ENCODE results near the gene CEP250.

The CEP250 gene

GRCh38 chr20:35478804-35479472, 23.5 kb downstream of the CEP250 start:
- H3K27ac ChIP-seq = no peak overlapping the region
- TF ChIP-seq, protein P1, sequence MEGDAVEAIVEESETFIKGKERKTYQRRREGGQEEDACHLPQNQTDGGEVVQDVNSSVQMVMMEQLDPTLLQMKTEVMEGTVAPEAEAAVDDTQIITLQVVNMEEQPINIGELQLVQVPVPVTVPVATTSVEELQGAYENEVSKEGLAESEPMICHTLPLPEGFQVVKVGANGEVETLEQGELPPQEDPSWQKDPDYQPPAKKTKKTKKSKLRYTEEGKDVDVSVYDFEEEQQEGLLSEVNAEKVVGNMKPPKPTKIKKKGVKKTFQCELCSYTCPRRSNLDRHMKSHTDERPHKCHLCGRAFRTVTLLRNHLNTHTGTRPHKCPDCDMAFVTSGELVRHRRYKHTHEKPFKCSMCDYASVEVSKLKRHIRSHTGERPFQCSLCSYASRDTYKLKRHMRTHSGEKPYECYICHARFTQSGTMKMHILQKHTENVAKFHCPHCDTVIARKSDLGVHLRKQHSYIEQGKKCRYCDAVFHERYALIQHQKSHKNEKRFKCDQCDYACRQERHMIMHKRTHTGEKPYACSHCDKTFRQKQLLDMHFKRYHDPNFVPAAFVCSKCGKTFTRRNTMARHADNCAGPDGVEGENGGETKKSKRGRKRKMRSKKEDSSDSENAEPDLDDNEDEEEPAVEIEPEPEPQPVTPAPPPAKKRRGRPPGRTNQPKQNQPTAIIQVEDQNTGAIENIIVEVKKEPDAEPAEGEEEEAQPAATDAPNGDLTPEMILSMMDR (IDR thresholded peaks at IDR 0.05) = peak; percentile 22; the same call in 1 of the 2 replicates
- no peak for TF ChIP-seq ZFX (IDR thresholded peaks at IDR 0.05; ENCODE audit: borderline replicate concordance)

GRCh38 chr20:35479798-35480197, 24.4 kb downstream of the CEP250 start:
- no peak overlapping the region for H3K27ac ChIP-seq
- no peak for TF ChIP-seq ZFX (IDR thresholded peaks at IDR 0.05; ENCODE audit: borderline replicate concordance)
- TF ChIP-seq, protein P1 (IDR thresholded peaks at IDR 0.05) = no peak

- H3K27ac ChIP-seq = no peak overlapping the region
- TF ChIP-seq ZFX (IDR thresholded peaks at IDR 0.05; ENCODE audit: borderline replicate concordance) = no peak
- TF ChIP-seq, protein P1 (IDR thresholded peaks at IDR 0.05) = no peak
Measured at GRCh38 chr20:35487479-35487878, 32.1 kb downstream of the CEP250 start.

DNA sequence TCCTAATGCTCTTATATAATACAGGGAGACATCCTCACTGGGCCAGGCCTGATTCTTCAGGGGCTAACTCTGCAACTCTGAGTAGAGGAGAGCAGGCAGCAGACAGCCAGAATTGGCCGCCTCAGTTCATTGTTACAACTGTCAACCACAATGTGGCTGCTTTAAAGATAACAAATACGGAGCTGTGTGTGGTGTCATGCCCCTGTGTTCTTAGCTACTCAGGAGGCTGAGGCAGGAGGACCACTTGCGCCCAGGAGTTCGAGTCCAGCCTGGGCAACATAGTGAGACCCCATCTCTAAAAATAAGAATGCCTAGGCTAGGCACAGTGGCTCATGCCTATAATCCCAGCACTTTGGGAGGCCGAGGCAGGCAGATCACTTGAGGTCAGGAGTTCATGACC, 34.3 kb downstream of the CEP250 start:
- H3K27ac ChIP-seq = no peak overlapping the region
- TF ChIP-seq, protein P1 (IDR thresholded peaks at IDR 0.05) = no peak
- no peak for TF ChIP-seq ZFX (IDR thresholded peaks at IDR 0.05; ENCODE audit: borderline replicate concordance)

GRCh38 chr20:35490736-35491181, 35.4 kb downstream of the CEP250 start:
- no peak overlapping the region for H3K27ac ChIP-seq
- TF ChIP-seq, protein P1 (IDR thresholded peaks at IDR 0.05) = no peak
- no peak for TF ChIP-seq ZFX (IDR thresholded peaks at IDR 0.05; ENCODE audit: borderline replicate concordance)

- no peak for TF ChIP-seq ZFX (IDR thresholded peaks at IDR 0.05; ENCODE audit: borderline replicate concordance)
- TF ChIP-seq, protein P1 (IDR thresholded peaks at IDR 0.05) = no peak
- H3K27ac ChIP-seq = no peak overlapping the region
Measured at GRCh38 chr20:35491823-35492222, 36.4 kb downstream of the CEP250 start.

GRCh38 chr20:35492352-35492751, 37.0 kb downstream of the CEP250 start:
- TF ChIP-seq ZFX (IDR thresholded peaks at IDR 0.05; ENCODE audit: borderline replicate concordance) = no peak
- TF ChIP-seq, protein P1 (IDR thresholded peaks at IDR 0.05) = no peak

More at GRCh38 chr20:35492352-35492751, 37.0 kb downstream of the CEP250 start:
- H3K27ac ChIP-seq = no peak overlapping the region

Data from 22Rv1 (cell line).